SK-N-MC (cell line): ENCODE data around the gene GLI3.

Source experiments
- DNase-seq: peaks from one replicate; pipeline ENCODE4 v3.0.0-alpha.2; 2011; ENCODE audit warnings: low read depth, low spot score
- H3K27ac ChIP-seq: fragments of 200-600 bp; sonication (generic); 2 replicates; pipeline ENCODE4 v1.5.1; 2016; ENCODE audit warnings: mixed run types
- H3K36me3 ChIP-seq: fragments of 200-600 bp; sonication (generic); 2 replicates; pipeline ENCODE4 v1.6.1; 2017; ENCODE audit warnings: antibody characterized with exemption, low read length, mixed read lengths; ENCODE audit not compliant: insufficient read depth
- H3K4me3 ChIP-seq: fragments of 200-600 bp; sonication (generic); 2 replicates; pipeline ENCODE4 v1.5.1; 2016
- H3K9ac ChIP-seq: fragments of 200-600 bp; sonication (generic); 2 replicates; pipeline ENCODE4 v1.8.0; 2017; ENCODE audit warnings: mixed run types, mixed read lengths; ENCODE audit not compliant: insufficient read length
- H3K9me3 ChIP-seq: fragments of 200-600 bp; sonication (generic); 2 replicates; pipeline ENCODE4 v1.6.1; 2017; ENCODE audit warnings: low read depth, mild to moderate bottlenecking, antibody characterized with exemption, low read length, moderate library complexity, mixed read lengths
- EZH2 ChIP-seq: fragments of 200-600 bp; sonication (generic); IDR thresholded peaks from one replicate; pipeline ENCODE4 v1.6.1; 2017; ENCODE audit warnings: antibody characterized with exemption
- FOXP2 ChIP-seq: optimal IDR thresholded peaks from 2 replicates; pipeline ENCODE3; 2011; ENCODE audit warnings: mild to moderate bottlenecking, moderate library complexity; ENCODE audit not compliant: insufficient read depth; ENCODE audit errors: extremely low read length, control extremely low read depth
- POLR2AphosphoS5 ChIP-seq: IDR thresholded peaks from 2 replicates; pipeline ENCODE4 v1.6.1; 2012; ENCODE audit warnings: mild to moderate bottlenecking, low read depth, low read length, borderline replicate concordance

GLI3 gene

GRCh38 chr7:42222891-42223290 is 14.1 kb downstream of the GLI3 start:
- Histone ChIP-seq H3K4me3 (peak overlapping the region; percentile 55), H3K27ac (peak overlapping the region; percentile 77; the same call in 1 of the 2 replicates), H3K36me3 (no peaks in the 10 kb centered on the region), H3K9ac (no peak overlapping the region), H3K9me3 (no peaks in the 10 kb centered on the region; the same call in 1 of the 2 replicates)
- TF ChIP-seq EZH2 (no peak), POLR2AphosphoS5 (no peak), FOXP2 (no peak)
- no peak for DNase-seq

DNA sequence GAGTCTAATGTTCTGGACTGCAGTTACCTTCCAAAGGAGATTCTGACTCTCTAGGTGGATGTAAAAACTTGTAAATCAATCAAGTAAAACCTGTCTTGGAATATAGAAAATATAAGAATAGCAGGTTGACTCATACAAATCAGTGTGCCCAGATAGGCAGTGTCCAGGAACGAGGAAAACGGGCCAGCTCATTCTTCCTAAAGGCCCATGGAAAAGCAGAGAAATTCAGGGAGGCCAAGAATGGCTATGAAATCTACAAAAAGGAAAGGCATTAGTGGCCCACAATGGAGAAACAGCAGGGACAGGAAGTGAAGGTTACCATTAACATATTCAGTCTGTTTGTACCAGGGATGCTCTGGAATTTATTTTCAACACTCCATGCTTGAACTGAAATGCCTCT is 14.9 kb downstream of the GLI3 start:
- Histone ChIP-seq H3K4me3 (peak overlapping the region; percentile 55), H3K27ac (peak overlapping the region; percentile 77; the same call in 1 of the 2 replicates)
- no peak for TF ChIP-seq POLR2AphosphoS5
- TF ChIP-seq FOXP2: no peak
- no peak for TF ChIP-seq EZH2

DNA sequence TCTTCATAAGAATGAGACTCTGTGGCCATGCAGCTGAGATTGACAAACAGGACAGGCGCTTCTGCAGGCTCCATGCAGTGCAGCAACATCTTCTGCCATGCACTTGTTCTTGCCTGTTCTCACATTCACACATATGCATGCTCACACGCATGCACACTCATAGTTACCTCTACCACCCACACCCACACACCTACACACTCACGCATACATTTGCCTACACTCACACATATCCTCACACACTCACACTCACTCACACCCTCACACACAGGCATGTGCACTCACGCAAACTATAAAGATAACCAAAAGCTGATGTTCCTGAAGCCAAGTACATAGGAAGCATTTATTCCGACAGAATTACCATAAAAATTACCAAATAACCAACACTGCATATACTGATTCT is 15.7 kb downstream of the GLI3 start:
- no peak overlapping the region for H3K4me3 ChIP-seq

More for the DNA sequence above, 14.9 kb downstream of the GLI3 start:
- H3K9me3 ChIP-seq: no peaks in the 10 kb centered on the region; the same call in 1 of the 2 replicates
- no peak for DNase-seq
- H3K9ac ChIP-seq: no peak overlapping the region
- H3K36me3 ChIP-seq: no peaks in the 10 kb centered on the region

GRCh38 chr7:42219447-42219846 is 17.6 kb downstream of the GLI3 start:
- no peak for DNase-seq
- H3K9me3 ChIP-seq: no peaks in the 10 kb centered on the region
- no peak overlapping the region for H3K9ac ChIP-seq
- TF ChIP-seq EZH2 (no peak), FOXP2 (no peak), POLR2AphosphoS5 (no peak)
- no peak overlapping the region for H3K4me3 ChIP-seq
- H3K36me3 ChIP-seq: no peaks in the 10 kb centered on the region
- no peak overlapping the region for H3K27ac ChIP-seq

More for the DNA sequence above, 15.7 kb downstream of the GLI3 start:
- H3K9ac ChIP-seq: no peak overlapping the region
- no peak overlapping the region for H3K27ac ChIP-seq
- H3K9me3 ChIP-seq: no peaks in the 10 kb centered on the region; the same call in 1 of the 2 replicates
- no peak for DNase-seq
- TF ChIP-seq EZH2 (no peak), FOXP2 (no peak), POLR2AphosphoS5 (no peak)
- no peaks in the 10 kb centered on the region for H3K36me3 ChIP-seq

- Histone ChIP-seq H3K27ac (no peak overlapping the region), H3K9me3 (no peaks in the 10 kb centered on the region), H3K36me3 (no peaks in the 10 kb centered on the region), H3K4me3 (peak overlapping the region; percentile 23; the same call in 1 of the 2 replicates), H3K9ac (no peak overlapping the region)
- DNase-seq: no peak
- TF ChIP-seq FOXP2 (no peak), POLR2AphosphoS5 (no peak), EZH2 (no peak)
Observed at GRCh38 chr7:42218248-42218647, 18.8 kb downstream of the GLI3 start.

GRCh38 chr7:42217548-42217947 is 19.5 kb downstream of the GLI3 start:
- H3K9ac ChIP-seq: no peak overlapping the region
- H3K4me3 ChIP-seq: no peak overlapping the region
- no peaks in the 10 kb centered on the region for H3K36me3 ChIP-seq
- no peak for TF ChIP-seq FOXP2
- TF ChIP-seq POLR2AphosphoS5: no peak
- no peak for TF ChIP-seq EZH2
- no peaks in the 10 kb centered on the region for H3K9me3 ChIP-seq
- no peak overlapping the region for H3K27ac ChIP-seq
- DNase-seq: no peak

GRCh38 chr7:42217053-42217452 is 20.0 kb downstream of the GLI3 start:
- H3K9ac ChIP-seq: no peak overlapping the region
- H3K4me3 ChIP-seq: no peak overlapping the region
- H3K9me3 ChIP-seq: no peaks in the 10 kb centered on the region
- no peak for DNase-seq
- H3K27ac ChIP-seq: no peak overlapping the region
- no peaks in the 10 kb centered on the region for H3K36me3 ChIP-seq
- no peak for TF ChIP-seq FOXP2
- no peak for TF ChIP-seq POLR2AphosphoS5
- TF ChIP-seq EZH2: no peak

DNA sequence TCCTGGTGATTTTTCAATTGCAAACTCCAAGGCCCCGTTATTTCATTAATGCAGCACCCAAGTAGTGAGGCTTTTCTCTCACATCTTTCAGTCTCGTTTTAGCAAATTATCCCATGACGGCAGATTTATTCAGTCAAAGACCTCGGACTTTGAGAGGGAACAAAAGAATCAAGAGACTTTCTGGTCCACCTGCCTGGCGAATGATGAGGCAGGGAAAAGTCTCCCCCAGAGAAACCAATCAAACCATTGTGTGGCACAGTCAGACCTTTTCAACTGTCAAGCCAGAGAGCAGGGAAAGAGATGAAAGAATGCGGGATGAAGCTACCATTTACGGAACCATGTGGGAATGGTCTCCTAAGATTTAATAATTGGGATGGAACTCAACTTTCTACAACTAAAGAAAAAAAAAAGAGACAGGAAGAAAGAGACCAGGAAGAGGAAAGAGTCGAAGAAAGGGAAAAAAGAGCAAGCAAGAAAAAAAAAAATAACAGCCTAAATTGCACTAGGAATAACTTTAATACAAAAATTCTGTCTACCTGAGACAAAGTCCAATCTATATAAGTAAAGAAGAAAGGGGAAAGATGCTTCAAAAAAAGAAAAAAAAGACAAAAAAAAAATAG is 22.8 kb downstream of the GLI3 start:
- TF ChIP-seq EZH2 (no peak), POLR2AphosphoS5 (no peak), FOXP2 (no peak)
- DNase-seq: no peak
- Histone ChIP-seq H3K27ac (no peak overlapping the region), H3K9ac (no peak overlapping the region), H3K9me3 (no peaks in the 10 kb centered on the region), H3K4me3 (no peak overlapping the region), H3K36me3 (no peaks in the 10 kb centered on the region)

- H3K4me3 ChIP-seq: no peak overlapping the region
- H3K27ac ChIP-seq: no peak overlapping the region
- TF ChIP-seq EZH2 (no peak), POLR2AphosphoS5 (no peak), FOXP2 (no peak)
- no peaks in the 10 kb centered on the region for H3K36me3 ChIP-seq
- H3K9me3 ChIP-seq: no peaks in the 10 kb centered on the region
- no peak overlapping the region for H3K9ac ChIP-seq
- DNase-seq: no peak
Observed at GRCh38 chr7:42213093-42213492, 23.9 kb downstream of the GLI3 start.
